HG03095 (cell line): ENCODE data around the gene VSNL1.
"Not testable (repeated sequence)": the region's sequence is repeated elsewhere in the genome, so short reads cannot be mapped to it uniquely, and the experiment has no call there.

Source experiments
- ATAC-seq: cut with Tn5 transposase; IDR thresholded peaks from one replicate; pipeline ENCODE4 v1.9.1; 2021; ENCODE audit warnings: moderate library complexity; ENCODE audit not compliant: unreplicated experiment

Gene VSNL1

GRCh38 chr2:17541531-17541950 is 1.0 kb downstream of the VSNL1 start:
- no peak for ATAC-seq

- no peak for ATAC-seq
Observed at GRCh38 chr2:17542471-17542870, 2.0 kb downstream of the VSNL1 start.

GRCh38 chr2:17543131-17543660 is 2.7 kb downstream of the VSNL1 start:
- ATAC-seq: no peak

DNA sequence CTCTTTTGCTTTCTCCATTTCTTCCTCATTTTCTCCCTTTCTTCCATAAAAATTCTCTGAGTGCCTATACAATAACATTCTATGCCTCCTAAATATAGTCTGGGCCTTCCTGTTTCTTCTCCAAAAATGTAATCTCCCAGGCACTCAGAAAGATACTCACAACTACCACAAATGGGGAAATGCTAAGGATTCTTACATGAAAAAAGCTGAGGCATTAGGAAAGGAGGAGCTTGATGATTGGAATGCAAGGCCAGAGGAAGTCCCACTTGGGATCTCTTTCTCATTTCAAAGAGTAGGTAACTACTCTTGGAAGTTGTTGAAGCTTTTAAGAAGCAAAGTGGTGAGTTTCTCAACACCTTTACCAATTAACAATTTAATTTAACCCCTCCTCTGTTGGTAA is 3.4 kb downstream of the VSNL1 start:
- ATAC-seq: no peak

DNA sequence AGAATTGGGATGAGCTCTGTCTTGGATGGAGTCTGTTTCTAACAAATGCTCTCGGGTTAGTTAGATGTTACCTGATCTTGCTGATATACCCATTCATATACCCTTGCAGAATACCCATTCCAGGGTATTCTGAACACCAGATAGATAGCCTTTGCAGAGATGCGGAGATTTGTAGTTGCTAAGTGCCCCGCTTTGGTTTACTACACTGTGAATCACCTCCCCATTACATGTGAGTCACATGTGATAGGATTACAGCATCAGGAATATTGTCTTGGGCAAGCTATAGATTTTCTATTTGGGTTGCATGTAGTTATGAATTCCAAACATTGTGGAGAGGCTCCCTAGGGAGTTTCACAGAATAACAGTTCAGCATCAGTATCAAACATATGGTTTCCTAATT is 3.8 kb downstream of the VSNL1 start:
- ATAC-seq: no peak

DNA sequence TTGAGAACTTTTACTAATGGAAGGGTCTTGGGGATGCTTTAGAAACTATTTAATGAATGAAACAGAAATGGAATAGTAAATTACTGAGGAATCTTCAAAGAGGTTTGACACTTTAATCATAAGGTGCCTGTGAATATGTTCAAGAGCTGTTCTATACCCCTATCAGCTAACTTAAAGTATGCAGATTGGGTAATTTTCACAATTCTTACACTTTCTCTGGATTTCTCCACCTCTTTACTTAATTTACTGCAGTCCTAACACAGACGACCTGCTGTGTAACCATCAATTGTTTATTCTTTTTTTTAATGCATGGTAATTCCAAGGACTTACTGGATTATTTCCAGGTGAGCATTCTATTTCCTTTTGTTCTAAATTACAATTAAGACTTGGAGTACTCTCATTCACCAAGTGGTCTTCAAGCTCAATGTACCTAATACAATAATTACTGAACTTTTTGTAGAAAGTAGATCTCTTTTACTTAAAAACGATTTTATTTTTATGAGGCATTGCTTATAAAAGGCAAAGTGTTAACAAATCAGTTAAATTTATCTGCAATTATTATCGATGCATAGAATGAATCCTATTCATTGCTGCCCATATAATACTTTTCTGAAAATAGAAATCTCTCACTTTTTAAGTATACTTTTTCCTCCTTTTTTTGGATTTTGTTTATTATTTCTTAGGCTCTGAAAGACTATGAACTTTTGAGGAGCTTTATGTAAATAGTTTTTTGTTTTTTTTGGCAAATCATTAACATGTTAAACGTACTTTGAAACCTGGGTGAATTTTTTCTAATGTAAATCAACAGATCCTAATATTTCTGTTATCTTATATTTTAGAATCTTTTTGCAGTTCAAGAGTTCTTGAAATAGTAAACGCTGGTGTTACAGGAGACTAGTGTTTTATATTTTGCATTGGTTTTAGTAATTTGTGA is 5.5 kb downstream of the VSNL1 start:
- no peak for ATAC-seq

DNA sequence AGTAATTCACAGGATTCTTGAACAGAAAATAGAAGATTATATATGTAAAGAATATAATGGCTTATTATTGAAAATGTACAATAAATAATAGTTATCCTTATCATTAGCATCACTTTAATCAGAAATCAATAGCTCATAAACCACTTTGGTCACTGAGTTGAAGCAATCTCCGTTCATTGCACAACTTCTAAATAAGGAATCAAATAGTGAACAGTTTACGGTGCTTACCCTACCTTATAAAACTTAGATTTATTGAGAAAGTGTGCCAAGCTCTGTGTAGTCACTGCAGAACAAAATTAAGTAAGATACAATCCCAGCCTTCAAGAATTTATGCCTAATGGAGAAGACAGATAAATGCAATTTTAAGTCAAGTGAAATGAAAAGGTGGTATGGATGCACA is 6.7 kb downstream of the VSNL1 start:
- no peak for ATAC-seq

DNA sequence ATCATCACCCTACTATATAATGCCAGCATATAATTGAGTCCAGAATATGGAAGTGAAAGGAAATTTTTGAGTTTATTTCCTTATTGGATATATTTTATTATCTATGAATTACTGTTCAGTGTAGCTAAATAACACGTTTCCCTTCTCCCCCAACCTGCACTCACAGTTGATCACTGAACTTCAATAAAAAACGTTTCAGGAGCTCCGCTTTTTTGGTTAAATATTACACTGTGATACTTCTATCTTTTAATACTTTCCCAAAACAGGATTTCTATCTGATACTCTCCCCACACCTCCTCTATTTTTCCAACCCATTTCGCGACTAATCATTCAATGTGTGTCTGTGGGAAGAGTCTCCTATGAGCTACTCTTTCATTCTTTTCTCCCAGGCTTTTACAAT is 7.2 kb downstream of the VSNL1 start:
- ATAC-seq: no peak

- no peak for ATAC-seq
Observed at GRCh38 chr2:17550907-17551306, 10.4 kb downstream of the VSNL1 start.

- ATAC-seq: no peak
Observed at GRCh38 chr2:17555150-17555549, 14.7 kb downstream of the VSNL1 start.

DNA sequence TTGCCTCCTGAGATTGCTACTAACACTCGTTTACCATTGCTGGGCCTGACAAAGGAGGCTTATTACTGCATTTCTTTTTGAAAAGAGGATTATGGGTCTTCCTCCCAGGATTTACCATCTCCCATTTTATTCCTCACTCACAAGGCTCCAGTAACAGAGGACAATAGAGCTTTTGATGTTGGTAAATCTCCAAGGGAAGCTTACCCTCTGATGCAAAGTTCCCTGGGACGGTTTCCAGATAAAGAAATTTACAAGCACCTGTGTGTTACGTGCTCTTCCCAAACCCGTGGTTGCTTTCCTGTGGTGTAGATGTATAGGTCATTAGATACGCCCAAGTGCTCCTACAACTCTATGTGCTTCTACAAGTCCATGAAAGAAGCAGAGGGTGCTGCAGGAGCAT is 17.1 kb downstream of the VSNL1 start:
- no peak for ATAC-seq

GRCh38 chr2:17558053-17558452 is 17.6 kb downstream of the VSNL1 start:
- no peak for ATAC-seq

DNA sequence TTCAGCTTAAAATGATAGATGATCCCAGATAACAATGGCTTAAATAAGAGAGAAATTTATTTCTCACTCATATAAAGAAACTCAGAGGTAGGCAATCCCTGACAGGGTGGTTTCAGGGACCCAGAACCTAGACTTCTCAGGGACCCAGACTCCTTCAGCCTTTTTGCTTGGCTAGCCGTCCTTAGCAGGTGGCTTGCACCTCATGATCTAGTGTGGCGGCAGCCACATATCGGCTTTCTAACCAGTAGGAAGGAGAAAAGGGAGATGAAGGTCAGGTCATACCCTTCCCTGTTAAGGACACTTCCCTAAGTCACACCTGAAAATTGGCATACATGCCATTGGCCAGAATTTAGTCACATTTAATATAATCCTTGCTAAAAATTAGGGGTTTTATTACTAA is 18.4 kb downstream of the VSNL1 start:
- ATAC-seq: no peak

DNA sequence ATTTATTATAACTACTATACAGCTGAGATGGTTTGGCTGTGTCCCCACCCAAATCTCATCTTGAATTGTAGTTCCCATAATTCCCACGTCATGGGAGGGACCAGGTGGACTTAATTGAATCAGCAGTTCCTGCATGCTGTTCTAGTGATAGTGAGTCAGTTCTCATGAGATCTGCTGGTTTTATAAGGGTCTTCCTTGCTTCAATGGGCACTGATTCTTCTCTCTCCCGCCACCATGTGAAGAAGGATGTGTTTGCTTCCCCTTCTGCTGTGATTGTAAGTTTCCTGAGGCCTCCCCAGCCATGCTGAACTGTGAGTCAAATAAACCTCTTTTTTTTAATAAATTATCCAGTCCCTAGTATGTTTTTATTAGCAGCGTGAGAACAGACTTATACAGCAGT is 25.2 kb downstream of the VSNL1 start:
- ATAC-seq: not testable (repeated sequence)

- ATAC-seq: no peak
Observed at GRCh38 chr2:17571681-17572080, 31.2 kb downstream of the VSNL1 start.

- no peak for ATAC-seq
Observed at GRCh38 chr2:17573085-17573803, 32.7 kb downstream of the VSNL1 start.

- ATAC-seq: no peak
Observed at GRCh38 chr2:17573804-17574175, 33.3 kb downstream of the VSNL1 start.

DNA sequence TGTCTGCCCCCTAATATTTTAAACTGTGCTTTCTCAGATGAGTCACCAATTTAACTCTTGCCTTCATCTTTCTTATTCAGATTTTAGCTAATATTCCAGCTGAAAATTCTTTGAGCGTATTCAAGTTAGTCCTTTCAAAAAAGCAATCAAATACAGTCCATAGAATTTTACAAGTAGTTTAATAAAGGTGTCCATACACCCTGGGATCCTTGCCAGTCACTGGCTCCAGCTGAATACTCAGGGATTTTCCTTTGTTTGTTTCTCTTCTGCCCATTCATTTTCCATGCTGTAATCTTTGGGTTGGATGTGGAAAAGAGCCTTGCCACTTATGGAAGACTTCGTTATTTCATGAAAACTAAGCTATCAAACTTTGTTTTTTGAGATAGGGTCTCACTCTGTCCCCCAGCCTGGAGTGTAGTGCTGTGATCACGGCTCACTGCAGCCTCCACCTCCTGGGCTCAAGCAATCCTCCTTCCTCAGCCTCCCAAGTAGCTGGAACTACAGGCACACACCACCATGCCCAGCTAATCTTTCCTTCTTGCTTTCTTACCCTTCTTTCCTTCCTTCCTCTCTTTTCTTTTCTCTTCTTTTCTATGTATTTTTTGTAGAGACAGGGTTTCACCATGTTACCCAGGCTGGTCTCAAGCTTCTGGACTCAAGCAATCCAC is 34.0 kb downstream of the VSNL1 start:
- ATAC-seq: no peak

- no peak for ATAC-seq
Observed at GRCh38 chr2:17576802-17577201, 36.3 kb downstream of the VSNL1 start.

DNA sequence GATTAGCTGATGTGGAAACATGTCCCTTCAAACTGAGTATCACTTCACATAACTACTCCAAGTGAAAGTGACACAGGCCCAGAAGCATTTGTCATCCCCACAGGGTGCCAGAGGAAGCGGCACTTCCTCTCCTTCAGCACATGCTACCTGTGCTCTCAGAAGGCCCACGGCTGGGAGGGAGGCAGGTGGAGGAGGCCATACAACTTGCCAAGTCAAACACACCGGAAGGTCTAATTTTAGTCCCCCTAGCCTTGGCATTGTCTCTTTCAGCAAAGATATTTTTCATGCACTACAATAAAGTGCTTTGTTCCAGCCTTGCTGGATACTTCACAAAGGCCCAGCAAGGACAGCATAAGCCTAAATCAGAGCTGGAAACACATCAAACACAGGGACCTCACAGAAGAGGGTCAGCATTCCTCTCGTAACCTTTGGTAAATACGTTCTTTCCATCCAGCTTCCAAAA is 38.0 kb downstream of the VSNL1 start:
- peak; percentile 77 for ATAC-seq

- no peak for ATAC-seq
Observed at GRCh38 chr2:17579605-17580318, 39.3 kb downstream of the VSNL1 start.
